Skin of body (tissue), 2 donors: ENCODE results near the gene RAD51B. TPM values are rescaled to one million over a fixed set of nuclear protein-coding genes. Genes with fewer than 3 reads are reported as not detected.

Source experiments
- DNase-seq: peaks from one replicate; lab custom pipeline; 2025; lab: John Stamatoyannopoulos, UW
- total RNA-seq: library from RNA; depleted of rRNA; stranded (reverse); fragments of >200 nt; gene quantifications from one replicate; pipeline ENCODE4 v1.2.3, GENCODE V29; 2014

Gene RAD51B
- total RNA-seq, 1 donor from 2014 or later = 35.1 TPM

DNA sequence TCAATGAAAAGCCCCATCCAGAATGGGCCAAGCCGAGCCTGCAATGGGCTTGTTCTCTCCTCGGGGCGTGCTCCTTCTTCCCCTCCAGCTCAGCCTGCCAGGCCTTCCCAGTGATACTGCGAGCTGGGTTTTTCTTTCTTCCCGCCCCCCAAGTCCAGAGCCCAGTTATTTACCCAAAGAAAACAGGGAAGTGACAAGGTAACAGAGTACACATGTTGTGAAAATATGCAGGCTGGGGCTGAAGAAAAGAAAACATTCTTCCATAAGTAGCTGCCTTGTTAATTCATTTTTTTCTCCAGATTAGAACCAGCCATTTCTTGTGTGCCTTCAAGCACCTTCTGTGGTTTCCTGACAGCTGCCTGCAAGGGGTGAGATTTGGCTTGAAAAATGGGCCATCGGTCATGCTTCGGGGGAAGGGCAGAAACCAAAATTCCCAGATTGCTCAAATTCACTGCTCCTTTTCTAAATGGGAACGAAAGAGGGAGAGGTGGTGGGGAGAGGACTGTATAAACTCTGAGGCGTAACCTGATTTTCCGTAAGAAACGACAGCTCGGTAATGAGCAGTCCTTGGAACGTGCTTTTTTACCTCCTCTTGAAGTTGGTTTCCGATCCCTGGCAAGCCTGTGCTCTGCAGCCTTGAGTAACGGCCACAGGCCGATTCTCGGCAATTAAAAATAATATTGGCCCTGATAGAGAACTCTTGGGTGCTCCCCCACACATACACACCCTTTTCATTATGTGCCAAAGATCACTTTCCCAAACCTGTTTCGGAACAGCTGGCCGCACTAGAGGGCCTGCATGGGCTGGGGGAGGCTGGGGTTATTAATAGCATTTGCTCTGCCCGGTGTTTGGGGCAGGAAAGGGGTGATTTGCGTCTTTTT lies 743.9 kb downstream of the RAD51B start:
- DNase-seq = no peak

DNA sequence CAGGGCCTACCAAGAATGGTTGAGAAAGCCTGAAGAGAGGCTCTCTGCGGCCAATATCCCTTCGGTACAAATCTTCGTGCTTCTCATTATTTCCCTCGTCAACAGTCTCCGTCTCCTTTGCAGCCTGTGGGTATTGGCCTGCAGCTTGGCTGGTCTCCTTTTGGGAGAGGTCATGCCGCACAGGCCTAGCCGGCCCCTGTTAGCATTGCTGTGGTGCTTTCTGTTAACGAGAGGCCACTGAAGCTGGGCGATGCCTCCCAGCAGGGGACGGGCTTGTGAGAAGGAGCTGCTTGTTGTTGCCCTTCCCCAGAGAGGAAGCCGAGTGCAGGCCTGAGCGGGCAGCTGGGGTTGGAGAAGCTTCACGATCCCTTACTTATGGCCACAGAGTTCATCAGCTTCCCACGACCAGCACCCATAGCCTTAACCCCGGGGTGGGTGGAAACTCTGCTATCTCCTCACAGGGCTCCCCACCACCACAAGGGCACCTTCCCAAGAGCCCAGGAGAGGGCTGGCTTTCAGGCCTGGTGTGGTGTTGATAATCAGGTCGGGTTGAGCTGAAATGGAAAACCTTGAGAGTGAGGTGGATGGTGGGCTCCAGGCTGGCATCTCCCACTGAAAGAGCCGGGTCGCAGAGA lies 744.7 kb downstream of the RAD51B start:
- no peak for DNase-seq

DNA sequence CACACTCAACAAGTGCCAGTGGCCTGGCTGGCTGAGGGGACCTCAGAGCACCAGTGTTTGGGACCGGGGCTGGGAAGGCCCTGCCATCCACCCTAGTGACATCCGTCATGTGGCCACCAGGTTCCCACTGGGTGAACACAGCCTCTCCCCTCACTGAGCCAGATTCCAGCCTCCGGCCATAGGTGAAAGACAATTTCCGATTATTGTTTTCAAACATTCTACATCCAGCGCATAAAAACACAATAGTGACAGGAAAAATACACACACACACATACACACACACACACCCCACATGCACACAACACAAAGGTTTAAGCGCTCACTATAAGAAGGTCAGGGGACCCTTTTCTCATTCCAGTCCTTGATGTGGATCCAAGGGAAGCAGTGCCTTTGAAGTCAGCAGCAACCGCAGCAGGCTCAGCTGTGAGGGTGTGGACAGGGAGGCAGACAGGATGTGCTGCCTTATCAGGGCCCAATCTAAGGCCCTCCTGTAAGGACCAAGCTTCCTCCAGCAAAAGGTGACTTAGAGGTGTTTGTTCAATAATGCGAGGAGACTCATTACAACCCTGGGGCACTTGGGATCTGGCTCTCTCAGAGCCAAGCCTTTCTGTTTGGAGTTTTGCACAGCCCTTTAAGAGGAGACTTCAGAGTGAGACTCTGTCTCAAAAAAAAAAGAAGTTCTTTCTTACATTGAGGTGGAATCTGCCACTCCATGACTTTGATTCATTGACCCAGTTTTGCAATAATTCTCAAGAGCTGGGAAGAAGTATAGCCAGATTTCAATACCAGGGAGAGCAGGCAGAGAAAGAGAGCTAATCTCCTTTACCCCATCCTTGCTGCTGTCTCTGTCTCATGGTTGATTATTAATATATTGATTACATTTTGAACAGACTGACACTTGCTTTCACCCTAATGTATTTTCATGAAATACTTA lies 745.5 kb downstream of the RAD51B start:
- no peak for DNase-seq

DNA sequence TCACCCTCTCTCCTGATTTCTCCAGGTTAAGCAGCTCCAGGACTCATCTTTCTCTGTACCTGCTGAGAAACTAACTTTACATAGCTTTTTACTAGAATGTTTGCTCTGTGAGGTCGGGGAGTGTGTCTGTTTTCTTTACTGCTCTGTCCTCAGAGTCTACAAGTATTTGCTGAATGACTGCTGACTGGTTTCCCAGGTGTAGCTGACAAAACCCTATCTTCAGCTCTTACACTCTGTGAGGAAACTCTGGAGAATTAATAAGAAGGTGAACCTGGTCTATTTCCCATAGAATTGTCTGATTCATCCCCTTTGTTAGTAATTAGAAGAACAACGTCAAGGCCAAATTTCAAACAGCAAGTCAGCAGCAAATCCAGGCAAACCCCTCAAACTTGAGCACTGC lies 746.5 kb downstream of the RAD51B start:
- DNase-seq = no peak

DNA sequence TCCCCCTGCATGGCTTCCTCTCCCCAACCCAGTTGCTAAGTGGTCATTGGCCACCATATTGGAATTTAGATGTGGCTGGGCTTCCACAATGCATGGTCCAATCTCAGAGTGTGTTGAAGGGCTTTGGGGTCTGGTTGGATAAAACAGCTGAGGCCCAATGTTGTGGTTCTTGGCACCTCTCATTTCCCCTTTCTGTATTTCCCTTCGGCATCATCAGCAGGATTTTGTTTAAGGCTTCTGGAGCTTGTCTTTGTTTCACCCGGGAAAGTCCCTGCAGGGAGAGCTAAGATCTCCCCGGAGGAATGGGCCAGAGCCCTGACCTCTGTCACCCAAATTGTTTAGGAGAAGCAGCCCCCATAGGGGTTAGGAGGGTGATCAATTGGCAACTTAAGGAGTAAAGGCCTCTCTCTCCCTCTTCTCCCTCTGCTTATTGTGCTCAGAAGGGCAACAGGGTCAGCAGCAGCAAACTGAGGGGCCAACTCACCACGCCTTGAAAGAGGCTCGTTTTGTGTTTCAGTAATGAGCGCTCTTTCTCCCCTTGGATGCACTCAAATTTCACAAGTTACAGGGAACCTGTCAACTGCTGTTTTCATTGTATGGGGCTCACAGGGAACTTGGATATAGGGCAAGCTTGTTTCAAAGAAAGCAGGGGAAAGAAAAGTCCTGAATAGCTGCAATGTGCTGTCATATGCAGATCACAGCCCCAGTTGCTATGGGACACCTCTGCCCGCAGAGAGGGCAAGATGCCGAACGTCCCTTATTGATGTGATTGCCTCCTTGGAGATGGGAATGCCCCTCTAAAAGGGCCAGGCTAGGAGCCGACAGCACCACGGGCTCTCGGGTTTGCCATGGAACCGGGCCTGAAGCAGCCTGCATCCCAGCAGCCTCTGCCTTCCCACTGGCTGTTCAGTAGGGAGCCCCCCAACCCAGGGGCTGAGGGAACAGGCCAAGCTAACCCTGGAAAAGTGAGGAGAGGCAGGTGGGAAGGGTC lies 749.6 kb downstream of the RAD51B start:
- DNase-seq = no peak

DNA sequence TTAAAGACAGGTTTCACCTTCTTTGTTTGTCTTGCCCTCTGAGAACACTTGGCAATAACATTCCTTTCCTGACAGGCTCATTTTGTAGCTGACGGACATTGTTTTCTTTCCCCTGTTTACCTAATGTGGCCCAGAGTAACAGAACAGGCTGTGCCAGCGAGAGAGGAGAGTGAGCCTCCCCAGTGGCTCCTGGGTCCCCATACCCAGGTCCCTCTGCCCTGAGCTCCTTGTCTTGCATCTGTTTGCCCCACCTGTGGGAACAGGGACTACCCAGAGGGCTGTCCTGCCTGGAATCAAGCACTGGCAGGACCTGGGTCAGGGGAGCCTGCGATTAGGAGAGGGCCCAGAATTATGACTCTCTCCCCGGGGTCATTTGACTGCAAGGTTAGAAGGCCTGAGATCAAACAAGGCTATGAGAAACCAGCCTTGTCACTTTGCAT lies 750.4 kb downstream of the RAD51B start:
- DNase-seq = no peak

DNA sequence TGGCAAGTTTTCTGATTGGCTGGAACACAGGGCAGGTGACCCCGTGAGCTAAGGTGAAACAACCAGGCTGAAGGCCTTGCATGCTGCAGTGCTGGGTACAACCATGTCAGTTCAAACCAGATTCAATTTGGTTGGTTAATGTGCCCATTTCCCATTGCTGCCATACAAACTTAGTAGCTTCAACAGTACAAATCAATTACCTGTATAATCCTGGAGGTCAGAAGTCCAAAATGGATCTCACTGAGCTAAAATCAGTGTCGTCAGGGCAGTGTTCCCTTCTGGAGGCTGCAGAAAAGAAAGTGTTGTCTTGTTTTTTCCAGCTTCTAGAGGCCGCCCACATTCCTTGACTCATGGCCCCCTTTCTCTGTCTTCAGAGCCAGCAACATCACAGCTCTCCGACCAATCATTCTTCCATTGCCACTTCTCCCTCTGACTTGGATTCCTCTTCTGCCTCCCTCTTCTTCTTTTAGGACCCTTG lies 751.6 kb downstream of the RAD51B start:
- no peak for DNase-seq

DNA sequence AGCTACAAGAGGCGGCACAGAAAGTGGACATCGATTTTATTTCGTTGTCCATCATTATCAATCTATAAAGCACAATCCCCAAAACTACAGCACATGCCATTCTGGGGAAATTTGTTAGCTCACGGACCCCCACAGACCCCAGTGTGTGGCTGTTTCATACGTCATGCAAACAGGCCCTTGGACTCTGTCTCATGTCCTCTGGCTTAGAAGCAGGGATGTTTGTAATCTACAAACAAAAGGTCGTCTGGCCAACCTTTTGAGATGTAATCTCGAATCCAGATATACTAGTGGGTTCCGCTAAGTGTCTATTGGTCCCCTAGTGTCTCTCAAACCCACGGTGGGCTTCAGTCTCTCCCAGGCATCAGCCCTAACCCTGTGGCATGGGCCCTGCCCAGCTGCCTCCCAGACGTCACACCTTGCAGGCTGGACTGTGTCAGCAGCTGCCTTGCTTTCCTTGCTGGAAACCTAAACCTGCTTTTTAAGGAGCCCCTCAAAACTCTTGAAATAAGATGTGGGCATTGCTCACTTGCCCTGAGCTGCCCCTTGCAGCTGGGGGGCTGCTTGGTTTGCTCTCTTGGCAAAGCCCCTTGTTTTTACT lies 752.4 kb downstream of the RAD51B start:
- no peak for DNase-seq

DNA sequence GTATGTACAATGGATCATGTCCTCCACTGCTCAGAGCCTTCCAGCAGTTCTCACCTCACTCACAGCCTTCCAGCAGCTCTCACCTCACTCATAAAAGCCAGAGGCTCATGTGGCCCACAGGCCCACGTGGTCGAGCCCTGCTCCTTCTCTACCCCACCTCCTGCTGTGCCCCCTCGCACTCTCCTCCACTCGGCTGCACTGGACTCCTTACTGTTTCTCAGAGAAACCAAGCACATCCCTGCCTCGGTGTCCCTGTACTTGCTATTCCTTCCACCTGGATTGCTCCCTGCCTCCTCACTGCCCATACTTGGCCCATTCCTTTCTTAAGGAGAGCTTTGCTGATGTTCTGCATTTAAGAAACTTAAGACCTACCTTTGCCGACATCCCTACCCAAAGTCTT lies 753.5 kb downstream of the RAD51B start:
- no peak for DNase-seq

DNA sequence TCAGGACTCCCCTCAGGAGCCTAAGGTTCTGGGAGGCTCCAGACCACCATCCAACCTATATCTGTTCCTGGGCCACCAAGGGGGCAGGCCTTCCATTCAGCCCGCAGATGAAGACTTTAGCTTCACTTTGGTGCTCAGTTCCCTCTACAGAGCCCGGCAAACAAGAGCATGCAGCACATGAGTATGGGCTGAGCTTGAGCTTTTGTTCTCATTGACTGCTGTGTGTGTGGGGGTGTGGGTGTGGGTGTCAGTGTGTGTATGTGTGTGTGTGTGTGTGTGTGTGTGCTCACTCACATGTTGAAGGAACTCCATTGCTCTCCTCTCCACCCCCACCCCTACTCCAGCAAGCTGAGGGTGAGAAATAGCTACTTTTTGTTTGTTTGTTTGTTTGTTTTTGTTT lies 754.1 kb downstream of the RAD51B start:
- no peak for DNase-seq

DNA sequence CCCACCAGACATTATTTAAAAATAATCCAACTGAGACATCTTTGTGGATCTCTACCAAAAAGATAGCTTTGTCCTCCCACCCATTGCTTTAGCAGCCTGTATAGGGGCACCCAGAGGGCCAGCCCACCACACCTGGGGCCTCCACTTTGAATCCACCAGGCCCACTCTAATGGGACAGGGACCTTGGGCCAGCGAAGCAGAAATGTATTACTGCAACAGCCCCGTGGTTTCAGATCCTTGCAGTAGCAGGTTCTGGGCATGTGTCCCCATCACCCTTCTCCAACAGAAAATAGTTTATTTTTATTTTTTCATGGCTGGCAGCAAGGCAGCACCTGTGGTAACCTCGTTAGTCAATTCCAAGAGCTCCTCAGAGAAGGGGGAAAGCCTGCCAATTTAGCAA lies 754.9 kb downstream of the RAD51B start:
- DNase-seq = no peak

DNA sequence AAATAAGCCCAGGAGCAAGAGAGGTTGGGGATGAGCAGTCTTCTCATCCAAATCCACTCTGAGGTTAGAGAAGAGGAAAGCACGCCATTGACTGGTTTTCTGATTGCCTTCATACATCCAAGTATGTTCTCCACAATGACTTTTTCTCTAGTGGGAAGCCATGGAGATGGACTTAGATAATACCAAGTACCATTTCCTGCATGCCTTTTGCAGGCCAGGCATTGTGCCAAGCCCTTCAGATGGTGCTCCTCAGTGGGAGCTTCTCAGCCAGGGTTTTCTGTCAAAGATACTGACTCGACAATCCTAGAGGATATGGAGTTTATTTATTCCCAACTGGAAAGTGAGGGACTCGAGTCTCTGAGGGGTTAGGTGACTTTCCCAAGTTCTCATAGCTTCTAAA lies 755.3 kb downstream of the RAD51B start:
- no peak for DNase-seq

DNA sequence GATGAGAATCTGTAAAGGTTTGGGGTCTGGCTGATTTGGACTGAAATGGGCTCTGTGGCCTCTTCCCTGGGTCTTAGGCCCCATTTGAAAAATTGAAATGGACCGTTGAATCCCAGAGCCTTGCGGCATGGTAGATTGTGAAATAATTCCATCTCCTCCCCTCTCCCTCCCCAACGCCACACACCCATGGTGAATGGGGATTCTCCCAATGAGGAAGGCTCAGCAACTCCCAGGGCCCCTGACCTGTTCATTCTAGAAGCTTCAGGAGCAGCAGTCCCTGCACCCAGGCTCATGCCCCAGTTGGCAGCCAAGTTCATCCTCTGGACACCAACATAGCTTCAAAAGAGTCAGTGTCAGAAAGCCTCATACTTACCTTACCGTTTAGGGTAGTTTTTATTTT lies 755.8 kb downstream of the RAD51B start:
- no peak for DNase-seq

DNA sequence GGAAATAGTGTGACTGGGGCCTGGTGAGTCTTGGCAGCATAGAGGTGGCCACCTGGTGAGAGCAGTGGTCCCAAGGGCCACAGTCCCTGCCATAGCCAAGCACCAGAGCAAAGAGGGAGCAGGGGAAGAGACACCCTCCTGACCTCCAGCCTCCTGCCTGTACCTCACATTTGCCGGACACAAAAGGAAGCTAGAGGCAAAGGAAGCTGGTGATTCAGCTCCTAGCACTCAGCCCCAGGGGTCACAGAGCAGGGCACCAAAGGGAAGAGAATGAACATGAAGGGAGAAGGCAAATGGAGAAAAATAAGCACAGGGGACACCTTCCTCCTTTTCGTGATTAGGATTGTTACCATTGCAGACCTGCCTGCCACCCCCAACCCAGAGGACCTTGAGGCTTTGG lies 756.5 kb downstream of the RAD51B start:
- DNase-seq = no peak

DNA sequence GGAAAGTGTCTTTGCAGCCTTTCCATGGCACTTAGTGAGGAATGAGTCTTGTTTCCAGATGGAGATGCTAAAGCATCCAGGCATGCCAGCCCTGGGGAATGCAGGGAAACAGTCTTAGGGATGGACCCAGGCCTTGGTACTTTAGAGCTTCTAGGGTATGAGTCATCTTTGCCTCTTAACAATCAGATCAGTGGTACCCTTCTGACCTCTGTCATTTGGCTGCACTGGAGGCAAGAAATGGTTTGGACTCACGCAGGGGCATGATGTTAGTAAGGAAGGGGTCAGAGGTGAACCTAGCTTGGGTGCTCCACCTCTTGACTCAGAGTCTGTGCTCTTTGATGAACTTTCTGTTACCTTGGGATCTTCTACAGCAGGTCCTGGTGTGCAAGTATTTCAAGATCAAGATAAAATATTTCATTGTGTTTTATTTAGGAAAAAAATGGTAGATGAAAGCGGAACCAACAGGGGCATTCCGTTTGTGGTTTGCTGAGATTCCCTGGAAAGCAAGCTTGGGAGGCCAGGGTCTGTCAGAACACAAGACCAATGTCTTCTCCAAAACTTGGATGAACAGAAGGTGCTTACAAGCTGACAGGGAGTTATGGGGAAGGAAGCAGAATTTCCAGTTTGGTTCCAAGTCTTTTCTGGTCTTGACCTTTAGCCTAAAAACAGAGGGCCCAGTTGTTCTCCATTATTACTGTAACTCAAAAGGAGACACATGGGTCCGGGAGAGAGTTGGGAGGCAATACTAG lies 757.1 kb downstream of the RAD51B start:
- no peak for DNase-seq

DNA sequence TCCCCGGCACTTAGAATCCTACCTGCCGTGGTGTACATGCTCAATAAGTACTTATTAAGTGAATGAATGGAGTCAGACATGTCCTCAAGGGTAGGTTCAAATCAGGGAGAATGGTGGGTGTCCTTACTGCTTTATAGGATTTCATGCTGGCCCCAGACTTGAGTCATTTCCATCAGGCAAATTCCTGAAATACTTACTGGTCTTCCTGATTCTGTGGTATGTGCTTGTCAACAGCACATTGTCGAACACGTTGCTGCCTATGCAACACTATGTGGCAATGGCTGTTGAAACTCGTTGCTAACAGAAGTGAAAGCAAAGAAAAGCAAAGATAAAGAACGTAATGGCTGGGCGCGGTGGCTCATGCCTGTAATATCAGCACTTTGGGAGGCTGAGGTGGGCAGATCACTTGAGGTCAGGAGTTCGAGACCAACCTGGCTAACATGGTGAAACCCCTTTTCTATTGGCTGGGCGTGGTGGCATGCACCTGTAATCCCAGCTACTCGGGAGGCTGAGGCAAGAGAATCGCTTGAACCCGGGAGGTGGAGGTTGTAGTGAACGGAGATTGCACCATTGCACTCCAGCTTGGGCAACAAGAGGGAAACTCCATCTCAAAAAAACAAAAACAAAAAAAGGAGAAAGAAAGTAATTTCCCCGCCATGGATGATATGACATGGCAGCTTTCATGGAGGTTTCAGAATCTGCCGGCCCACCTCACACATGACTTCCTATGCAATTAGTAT lies 758.4 kb downstream of the RAD51B start:
- no peak for DNase-seq

DNA sequence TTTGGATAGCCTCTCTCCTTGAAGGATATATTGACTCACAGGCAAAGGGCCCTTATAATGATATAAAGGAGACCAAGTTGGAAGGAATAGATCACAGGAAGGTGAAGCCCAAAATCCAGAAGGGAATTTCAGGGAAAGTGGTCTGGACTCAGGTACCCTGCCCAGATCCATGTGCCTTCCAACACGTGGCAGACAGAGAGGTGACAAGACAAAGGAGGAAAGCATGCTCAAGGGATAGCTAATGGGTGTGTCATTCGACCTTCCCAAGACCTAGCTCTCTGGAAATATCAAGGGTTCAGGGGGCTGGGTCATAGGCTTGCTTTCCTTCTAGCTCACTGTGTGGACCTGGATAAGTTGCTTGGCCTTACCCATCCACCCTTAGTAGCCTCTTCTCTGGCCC lies 759.0 kb downstream of the RAD51B start:
- no peak for DNase-seq

DNA sequence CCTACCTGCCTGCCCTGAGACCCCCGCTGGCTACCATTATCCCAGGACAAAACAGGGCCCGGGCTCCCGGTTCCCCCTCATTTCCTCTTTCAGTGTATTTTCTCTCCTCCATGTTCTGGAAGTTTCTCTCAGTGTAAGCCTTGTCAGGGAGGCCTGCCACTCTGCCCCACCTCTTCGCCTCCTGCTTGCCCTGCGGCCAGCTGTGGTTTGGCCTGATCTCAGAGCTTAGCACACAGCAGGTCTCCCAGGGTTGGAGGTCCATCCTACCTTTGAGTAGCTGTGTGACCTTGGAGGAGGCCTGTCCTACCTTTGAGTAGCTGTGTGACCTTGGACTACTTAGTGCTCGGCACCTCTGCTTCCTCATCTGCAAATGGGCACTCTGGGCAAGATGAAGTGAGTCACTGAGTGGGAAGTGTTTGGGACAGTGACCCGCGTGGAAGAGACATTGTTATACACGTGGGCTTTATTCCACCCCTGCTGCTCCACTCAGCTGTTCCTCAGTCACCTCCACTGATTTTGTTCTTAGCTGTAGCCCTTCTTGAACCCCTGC lies 760.6 kb downstream of the RAD51B start:
- DNase-seq = no peak
